Kasumi-1 (cell line): ENCODE results near the gene ST8SIA4.

Experiments used
- DNase-seq, 2 experiments: peaks; one replicate each; lab custom pipeline; 2025; lab: John Stamatoyannopoulos, UW

Gene ST8SIA4

GRCh38 chr5:100779669-100780375 lies 123.3 kb downstream of the ST8SIA4 start:
- DNase-seq: no peak

DNA sequence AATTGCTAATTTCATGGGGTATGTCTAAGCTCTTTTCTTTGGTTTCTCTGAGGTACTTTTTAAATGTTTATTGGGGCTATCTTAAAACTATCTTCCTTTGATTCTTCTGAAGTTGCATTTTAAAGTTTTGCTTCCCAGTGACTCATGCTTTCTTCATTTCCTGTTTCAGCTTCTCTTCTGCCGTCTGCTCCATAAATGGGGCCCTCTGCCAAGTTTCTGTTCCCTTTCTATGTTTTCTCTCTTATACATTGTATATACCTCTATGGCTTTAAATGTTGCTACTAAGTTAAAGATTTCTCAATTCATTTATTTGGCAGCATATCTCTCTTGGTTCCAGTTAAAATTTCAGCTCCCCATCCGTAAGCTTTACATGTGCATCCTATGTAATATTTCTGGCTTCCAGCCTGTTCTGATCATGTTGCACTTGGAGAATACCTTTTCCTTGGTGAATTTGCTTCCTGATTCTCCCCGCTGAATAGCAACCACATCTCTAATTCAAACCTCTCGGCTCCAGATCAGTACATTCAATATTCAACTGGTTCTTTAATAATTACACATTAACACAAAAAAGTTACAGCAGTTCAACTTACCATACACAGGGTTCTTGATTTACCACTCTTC lies 125.3 kb downstream of the ST8SIA4 start:
- peak; percentile 75 to 80 for DNase-seq

DNA sequence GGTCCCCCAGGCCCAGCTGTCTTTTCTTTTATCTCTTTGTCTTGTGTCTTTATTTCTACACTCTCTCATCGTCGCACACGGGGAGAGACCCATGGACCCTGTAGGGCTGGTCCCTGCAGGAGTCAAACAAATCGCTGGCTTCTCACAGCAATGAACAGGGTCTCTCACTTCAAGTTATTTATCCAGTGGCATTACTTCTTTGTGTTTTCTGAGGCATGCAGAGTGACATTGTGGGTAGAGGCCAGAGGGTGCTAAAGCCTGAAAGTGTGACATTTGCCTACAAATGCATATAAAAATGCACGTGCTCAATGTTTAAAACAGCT lies 127.6 kb downstream of the ST8SIA4 start:
- no peak for DNase-seq

DNA sequence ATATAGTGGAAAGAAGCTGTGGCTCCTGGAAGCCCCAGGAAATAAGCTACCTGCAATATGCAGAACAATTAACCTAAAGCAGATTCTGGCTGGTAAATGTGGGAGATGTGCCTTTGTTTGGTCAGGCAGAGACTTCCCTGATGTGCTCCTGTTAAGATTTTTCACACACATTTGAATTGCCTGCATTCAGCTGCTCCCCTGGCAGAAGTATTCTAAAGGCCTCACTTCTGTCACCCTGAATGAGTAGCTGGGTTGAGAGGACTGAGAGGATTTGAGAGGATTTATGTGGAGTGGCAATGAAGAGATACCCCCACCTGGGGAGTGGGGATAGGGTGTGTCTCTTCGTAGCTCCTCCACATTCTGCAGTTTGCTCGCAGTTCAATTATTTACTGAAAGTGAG lies 130.5 kb downstream of the ST8SIA4 start:
- DNase-seq: no peak

GRCh38 chr5:100772006-100772405 lies 131.1 kb downstream of the ST8SIA4 start:
- no peak for DNase-seq

GRCh38 chr5:100771181-100771580 lies 131.9 kb downstream of the ST8SIA4 start:
- DNase-seq: no peak

GRCh38 chr5:100768221-100768620 lies 134.9 kb downstream of the ST8SIA4 start:
- DNase-seq: no peak

DNA sequence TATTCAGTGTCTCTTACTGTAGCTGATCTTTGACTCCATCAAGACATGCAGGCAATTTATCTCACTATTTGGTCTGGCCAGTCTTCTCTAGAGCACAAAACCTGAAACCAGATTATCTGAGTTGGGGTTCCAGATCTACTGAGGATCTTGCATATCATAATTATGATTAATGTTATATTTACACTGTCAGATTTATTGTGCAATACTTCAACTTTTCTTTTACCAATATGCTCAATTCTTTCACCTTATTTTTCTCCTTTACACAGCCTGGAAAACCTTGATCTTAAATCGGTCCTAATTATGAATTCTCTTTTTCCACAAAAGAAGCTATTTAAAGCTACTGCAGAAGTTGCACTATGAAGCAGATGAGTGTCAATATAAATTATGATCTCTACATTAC lies 140.1 kb downstream of the ST8SIA4 start:
- no peak for DNase-seq

GRCh38 chr5:100762108-100762507 lies 141.0 kb downstream of the ST8SIA4 start:
- DNase-seq: no peak

GRCh38 chr5:100761192-100761591 lies 141.9 kb downstream of the ST8SIA4 start:
- DNase-seq: no peak

GRCh38 chr5:100760688-100761087 lies 142.4 kb downstream of the ST8SIA4 start:
- DNase-seq: no peak

DNA sequence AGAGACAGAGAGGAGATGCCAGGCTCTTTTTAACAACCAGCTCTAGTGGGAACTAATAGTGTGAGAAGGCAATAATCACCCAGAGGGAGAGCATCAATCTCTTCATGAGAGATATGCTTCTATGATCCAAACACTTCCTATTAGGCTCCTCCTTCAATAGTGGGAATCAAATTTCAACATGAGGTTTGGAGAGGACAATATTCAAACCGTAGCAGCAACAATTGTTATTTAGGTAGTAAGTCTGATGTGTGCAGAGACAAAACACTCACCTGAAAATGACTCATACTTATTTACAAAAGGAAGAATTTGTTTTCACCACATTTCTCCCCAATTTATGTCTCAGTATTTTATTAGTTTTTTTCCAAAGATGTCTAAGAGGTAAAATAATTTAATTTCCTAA lies 144.3 kb downstream of the ST8SIA4 start:
- no peak for DNase-seq

DNA sequence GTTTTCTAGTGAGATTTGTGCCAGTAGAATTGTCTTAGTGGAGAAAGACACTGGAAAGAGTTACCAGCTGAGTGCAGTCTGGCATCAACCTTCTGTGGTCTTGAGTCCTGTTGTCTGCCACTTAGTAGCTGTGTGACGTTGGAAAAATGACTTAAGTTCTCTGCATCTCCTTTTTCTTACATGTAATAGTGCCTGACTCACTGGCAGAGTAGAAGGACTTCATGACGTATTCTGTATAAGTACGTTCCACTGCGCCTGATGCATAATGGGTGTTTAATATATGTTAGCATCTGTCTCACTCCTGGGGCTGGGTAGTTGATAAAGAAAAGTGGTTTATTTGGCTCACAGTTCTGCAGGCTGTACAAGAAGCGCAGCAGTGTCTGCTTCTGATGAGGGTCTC lies 144.8 kb downstream of the ST8SIA4 start:
- no peak for DNase-seq

GRCh38 chr5:100757618-100758017 lies 145.5 kb downstream of the ST8SIA4 start:
- no peak for DNase-seq
